ENCODE data around the gene CACNA1I.

Gene CACNA1I

DNA sequence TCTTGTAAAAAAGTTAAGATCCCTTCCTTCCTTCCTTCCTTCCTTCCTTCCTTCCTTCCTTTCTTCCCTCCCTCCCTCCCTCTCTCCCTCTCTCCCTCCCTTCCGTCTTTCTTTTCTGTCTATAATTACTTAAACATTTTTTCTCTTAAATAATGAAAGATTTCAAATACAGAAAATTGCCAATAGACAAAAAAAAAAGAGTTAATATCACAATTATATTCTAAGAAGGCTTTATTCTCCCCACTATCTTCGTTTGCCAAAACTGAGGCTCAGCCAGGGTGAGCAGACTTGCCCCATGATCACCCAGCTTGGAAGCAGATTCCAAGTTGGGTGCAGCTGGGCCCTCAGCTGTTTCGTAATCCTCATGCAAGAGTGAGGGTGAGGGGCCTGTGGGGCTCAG is 327 bp upstream of the CACNA1I start:
- TF ChIP-seq CTCF (IDR thresholded peaks at IDR 0.05; ENCODE audit: insufficient read depth, missing control alignments): no peak

GRCh38 chr22:39571538-39571937 is 985 bp downstream of the CACNA1I start:
- FAIRE-seq (no peak), DNase-seq (ENCODE audit: insufficient read length, low spot score) (no peak)
- no peak for TF ChIP-seq CTCF (IDR thresholded peaks at IDR 0.05; ENCODE audit: insufficient read depth, missing control alignments)

More for the DNA sequence above, 327 bp upstream of the CACNA1I start:
- FAIRE-seq: no peak
- DNase-seq (ENCODE audit: insufficient read length, low spot score): no peak

GRCh38 chr22:39574779-39575551 is 4.4 kb downstream of the CACNA1I start:
- DNase-seq (ENCODE audit: insufficient read length, low spot score) (no peak), FAIRE-seq (no peak)

GRCh38 chr22:39575552-39575825 is 4.9 kb downstream of the CACNA1I start:
- no peak for TF ChIP-seq CTCF (IDR thresholded peaks at IDR 0.05; ENCODE audit: insufficient read depth, missing control alignments)
- FAIRE-seq (no peak), DNase-seq (ENCODE audit: insufficient read length, low spot score) (no peak)

More at GRCh38 chr22:39574779-39575551, 4.4 kb downstream of the CACNA1I start:
- no peak for TF ChIP-seq CTCF (IDR thresholded peaks at IDR 0.05; ENCODE audit: insufficient read depth, missing control alignments)

DNA sequence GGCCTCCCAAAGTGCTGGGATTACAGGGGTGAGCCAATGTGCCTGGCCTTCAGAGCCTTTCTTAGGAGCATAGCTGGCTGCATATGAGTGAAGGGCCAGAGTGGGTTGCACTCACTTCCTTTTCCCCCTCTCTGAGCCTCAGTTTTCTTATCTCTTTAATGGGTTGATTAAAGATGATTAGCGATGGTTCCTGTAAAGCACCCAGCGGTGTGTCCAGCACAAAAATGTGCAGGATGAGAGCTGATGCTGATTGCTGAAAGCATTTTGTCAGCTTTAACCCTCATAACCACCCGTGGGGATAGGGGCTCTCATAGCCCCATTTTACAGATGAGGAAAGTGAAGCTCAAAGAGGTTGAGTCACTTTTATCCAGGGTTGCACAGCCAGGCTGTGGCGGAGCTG is 5.5 kb downstream of the CACNA1I start:
- TF ChIP-seq CTCF (IDR thresholded peaks at IDR 0.05; ENCODE audit: insufficient read depth, missing control alignments): no peak
- FAIRE-seq: no peak
- DNase-seq (ENCODE audit: insufficient read length, low spot score): no peak

DNA sequence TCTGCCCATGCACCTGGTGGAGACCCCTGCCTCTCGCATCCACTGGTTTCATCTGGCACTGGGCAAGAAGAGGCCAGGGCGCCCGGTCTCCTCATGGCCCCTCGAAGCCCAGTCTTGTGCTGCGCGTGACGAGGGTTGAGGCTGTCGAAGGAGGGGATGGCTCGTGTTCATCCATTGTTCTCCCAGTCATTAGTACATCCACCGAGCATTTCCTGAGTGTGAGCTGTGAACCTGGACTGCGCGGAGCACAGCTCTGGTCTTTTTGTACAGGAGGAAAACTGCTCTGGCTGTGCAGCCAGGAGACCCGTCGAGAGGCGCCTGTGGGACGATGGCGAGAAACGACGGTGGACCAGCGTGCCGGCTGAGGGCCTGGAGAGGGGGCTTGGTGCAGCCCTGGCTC is 6.8 kb downstream of the CACNA1I start:
- FAIRE-seq (no peak), DNase-seq (ENCODE audit: insufficient read length, low spot score) (no peak)
- no peak for TF ChIP-seq CTCF (IDR thresholded peaks at IDR 0.05; ENCODE audit: insufficient read depth, missing control alignments)

- no peak for TF ChIP-seq CTCF (IDR thresholded peaks at IDR 0.05; ENCODE audit: insufficient read depth, missing control alignments)
- no peak for FAIRE-seq
- no peak for DNase-seq (ENCODE audit: insufficient read length, low spot score)
These were observed 7.3 kb downstream of the CACNA1I start for GRCh38 chr22:39577900-39578299.

All from D721Med (cell line).